Endothelial cell of coronary artery (primary cell): ENCODE data around the gene SENP6. TPM values are rescaled to one million over a fixed set of nuclear protein-coding genes. Genes with fewer than 3 reads are reported as not detected.

ENCODE experiments used
- total RNA-seq: library from RNA; depleted of rRNA; stranded (reverse); fragments of >200 nt; gene quantifications from 2 replicates; pipeline ENCODE4 v1.2.3, GENCODE V29; 2014

The SENP6 gene
- total RNA-seq: 59.3 and 66.5 TPM in 2 replicates

DNA sequence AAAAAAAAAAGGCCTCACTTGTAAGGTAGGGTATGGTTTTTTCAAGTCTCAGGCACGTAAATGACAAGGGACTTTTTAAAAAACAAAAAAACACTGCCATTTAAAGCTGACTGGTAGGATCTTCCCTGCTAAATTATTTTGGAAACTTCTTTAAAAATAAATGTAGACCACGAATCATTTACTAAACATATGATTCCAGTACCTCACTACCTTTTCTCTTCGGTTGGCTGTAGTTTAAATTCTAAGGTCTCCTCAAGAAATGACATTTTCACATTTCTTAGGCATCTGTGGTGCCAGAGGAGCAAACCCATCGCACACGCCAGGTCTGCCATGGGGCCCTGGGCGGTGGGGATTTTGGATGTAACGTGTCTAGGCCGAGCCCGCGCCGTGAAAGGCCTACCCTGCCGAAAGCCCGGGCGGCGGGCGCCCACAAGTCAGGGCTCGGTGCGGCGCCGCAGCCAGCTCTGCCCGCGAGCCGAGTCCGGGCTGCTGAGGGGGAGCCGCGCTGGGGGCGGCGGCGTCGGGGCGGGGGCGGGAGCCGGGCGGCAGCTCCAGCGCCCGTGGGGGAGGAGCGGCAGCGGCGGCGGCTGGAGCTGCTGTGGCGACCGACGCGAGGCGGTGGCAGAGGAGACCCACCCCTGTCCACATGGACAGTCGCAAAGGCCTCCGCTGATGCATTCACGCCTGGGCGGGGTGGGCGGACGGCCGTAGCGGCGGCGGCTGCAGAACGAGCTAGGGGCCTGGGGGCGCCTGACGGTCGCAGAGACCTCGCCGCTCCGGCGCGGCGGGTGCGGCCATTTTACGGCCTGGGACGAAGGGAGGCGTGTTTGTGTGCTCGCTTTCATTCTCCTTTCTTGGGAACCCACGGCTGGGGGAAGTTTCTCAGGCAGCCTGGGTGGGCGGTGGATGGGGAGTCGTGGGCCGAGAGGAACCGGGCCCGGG is at the start of gene SENP6:
Gene SENP6 (plus strand): TSS at position 577 of the 942 bp plus-strand sequence. CDS start 645 bp downstream, outside the sequence.

DNA sequence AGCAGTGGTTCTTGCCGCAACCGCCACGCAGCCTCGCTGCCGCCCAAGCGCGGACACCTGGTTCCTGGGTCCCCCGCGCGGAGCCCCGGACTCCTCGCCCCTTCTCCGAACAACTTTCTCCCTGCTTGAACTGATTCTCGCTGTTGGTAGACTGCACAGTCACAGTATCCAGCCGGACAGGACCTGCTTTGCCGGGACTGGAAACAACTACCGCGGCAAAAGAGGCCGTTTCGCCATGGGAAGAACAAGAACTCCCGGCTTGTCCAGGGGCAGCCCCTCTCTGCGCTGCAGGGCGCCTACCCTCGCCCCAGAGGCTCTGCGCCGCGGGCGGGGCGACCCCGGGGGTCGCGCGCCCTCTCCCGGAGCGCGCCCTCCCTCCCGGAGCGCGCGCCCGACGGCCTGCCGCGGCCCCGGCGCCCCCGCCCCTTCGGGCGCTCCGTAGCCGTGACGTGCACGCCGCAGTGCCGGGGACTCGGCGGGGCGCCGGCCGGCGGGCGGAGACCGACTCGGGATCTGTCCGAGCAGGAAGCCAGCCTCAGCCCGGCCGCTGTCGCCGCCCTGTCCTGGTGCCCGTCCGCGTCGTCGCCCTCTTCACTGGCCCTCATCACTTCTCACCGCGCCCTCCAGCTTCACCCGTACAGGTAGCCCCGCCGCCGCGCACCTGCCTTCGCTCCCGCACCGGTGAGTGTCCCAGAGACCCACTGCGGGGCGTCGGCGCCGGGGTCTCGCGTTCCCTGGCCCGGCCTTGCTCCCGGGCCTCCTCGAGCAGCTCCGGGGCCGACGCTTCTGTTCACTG is 147.3 kb downstream of the SENP6 start, which contains the start of gene MYO6:
Gene MYO6 (plus strand): TSS at position 497 of the 796 bp plus-strand sequence. CDS start 68,309 bp downstream, outside the sequence.

Other genes with a start within 250 kb of the SENP6 start
- 13.6 and 19.3 TPM in 2 replicates for gene FILIP1, start 108.1 kb upstream of the SENP6 start, total RNA-seq
- 22.9 and 31.9 TPM in 2 replicates for gene MYO6, start 147.4 kb downstream of the SENP6 start, total RNA-seq